Esophagus mucosa (tissue), 1 donor: ENCODE measurements around the gene SPON2. TPM values are rescaled to one million over a fixed set of nuclear protein-coding genes. Genes with fewer than 3 reads are reported as not detected.

Source experiments
- ATAC-seq: fragments of 200-7000 bp; cut with Tn5 transposase; one replicate; pipeline ENCODE4 v1.9.1; 2020
- total RNA-seq: library from RNA; stranded (reverse); gene quantifications from one replicate; pipeline ENCODE4 v1.2.4, GENCODE V29; 2023
- donor health status: DM: yes; HTN: yes; CAD: no.

The SPON2 gene
- total RNA-seq, 1 donor from 2014 or later, result 9.4 TPM

- no peak for ATAC-seq
Measured at GRCh38 chr4:1171311-1172227, 814 bp downstream of the SPON2 start.

- ATAC-seq, result no peak
Measured at GRCh38 chr4:1170976-1171310, 1.4 kb downstream of the SPON2 start.

- ATAC-seq, result no peak
Measured at GRCh38 chr4:1170156-1170975, 2.0 kb downstream of the SPON2 start.

- no peak for ATAC-seq
Measured at GRCh38 chr4:1169691-1170096, 2.7 kb downstream of the SPON2 start.

- no peak for ATAC-seq
Measured at GRCh38 chr4:1169171-1169671, 3.2 kb downstream of the SPON2 start.

- no peak for ATAC-seq
Measured at GRCh38 chr4:1168191-1169101, 3.9 kb downstream of the SPON2 start.

- peak; percentile 68 for ATAC-seq
Measured at GRCh38 chr4:1167244-1167949, 5.0 kb downstream of the SPON2 start.

GRCh38 chr4:1166509-1167243 is 5.7 kb downstream of the SPON2 start:
- peak; percentile 2 for ATAC-seq

- no peak for ATAC-seq
Measured at GRCh38 chr4:1164956-1165545, 7.3 kb downstream of the SPON2 start.

- no peak for ATAC-seq
Measured at GRCh38 chr4:1164444-1164843, 7.9 kb downstream of the SPON2 start.

- ATAC-seq, result no peak
Measured at GRCh38 chr4:1164040-1164439, 8.3 kb downstream of the SPON2 start.

- no peak for ATAC-seq
Measured at GRCh38 chr4:1160351-1160750, 12.0 kb downstream of the SPON2 start.

- ATAC-seq, result no peak
Measured at GRCh38 chr4:1156069-1156468, 16.3 kb downstream of the SPON2 start.

GRCh38 chr4:1155314-1155713 is 17.1 kb downstream of the SPON2 start:
- no peak for ATAC-seq

GRCh38 chr4:1154523-1155182 is 17.7 kb downstream of the SPON2 start:
- ATAC-seq, result peak; percentile 18

GRCh38 chr4:1154126-1154522 is 18.3 kb downstream of the SPON2 start:
- ATAC-seq, result no peak

GRCh38 chr4:1153567-1154090 is 18.8 kb downstream of the SPON2 start:
- no peak for ATAC-seq

- ATAC-seq, result no peak
Measured at GRCh38 chr4:1152290-1152689, 20.1 kb downstream of the SPON2 start.

- peak; percentile 16 for ATAC-seq
Measured at GRCh38 chr4:1151541-1151940, 20.8 kb downstream of the SPON2 start.

- ATAC-seq, result no peak
Measured at GRCh38 chr4:1150875-1151274, 21.5 kb downstream of the SPON2 start.
